AG04450 (cell line): ENCODE measurements around the gene RPRD1A. TPM values are rescaled to one million over a fixed set of nuclear protein-coding genes. Genes with fewer than 3 reads are reported as not detected.
"Not testable (repeated sequence)": the region's sequence is repeated elsewhere in the genome, so short reads cannot be mapped to it uniquely, and the experiment has no call there.

Source experiments
- CTCF ChIA-PET: fragments of 300-600, 350-600 bp; formaldehyde crosslinking; extraction: SDS; loops from one replicate; lab custom pipeline; 2022; ENCODE audit warnings: antibody characterized with exemption, inconsistent platforms; lab: Charles Lee
- POLR2A ChIA-PET: fragments of 350-600 bp; formaldehyde crosslinking; extraction: SDS; loops from one replicate; lab custom pipeline; 2021; ENCODE audit warnings: antibody characterized with exemption, inconsistent platforms; lab: Yijun Ruan, JAX
- DNase-seq: peaks from one replicate; pipeline ENCODE4 v3.0.0-alpha.2; 2011; ENCODE audit warnings: low read depth, low spot score
- H3K27ac ChIP-seq: one replicate; pipeline ENCODE4 v1.5.1; 2012; ENCODE audit warnings: low read depth, low read length, control low read depth
- H3K27me3 ChIP-seq: one replicate; pipeline ENCODE4 v1.6.0; 2012; ENCODE audit warnings: low read length; ENCODE audit not compliant: control insufficient read depth, insufficient read depth
- H3K4me3 ChIP-seq: 2 replicates; pipeline ENCODE4 v1.5.1; 2011; ENCODE audit warnings: mild to moderate bottlenecking, low read depth, low read length, control low read depth
- H3K9me3 ChIP-seq: 2 replicates; pipeline ENCODE4 v1.5.1; 2012; ENCODE audit warnings: low read length; ENCODE audit not compliant: control insufficient read depth, insufficient read depth
- CTCF ChIP-seq: IDR thresholded peaks from 2 replicates; pipeline ENCODE4 v1.5.1; 2011; ENCODE audit warnings: low read depth, low read length, control low read depth, inconsistent platforms
- polyA plus RNA-seq: library from polyadenylated mRNA; depleted of rRNA; stranded (reverse); fragments of >200 nt; gene quantifications from 2 replicates; pipeline ENCODE4 v1.2.3, GENCODE V29; 2011

Gene RPRD1A
- polyA plus RNA-seq, 1 experiment, result 35.6 TPM

DNA sequence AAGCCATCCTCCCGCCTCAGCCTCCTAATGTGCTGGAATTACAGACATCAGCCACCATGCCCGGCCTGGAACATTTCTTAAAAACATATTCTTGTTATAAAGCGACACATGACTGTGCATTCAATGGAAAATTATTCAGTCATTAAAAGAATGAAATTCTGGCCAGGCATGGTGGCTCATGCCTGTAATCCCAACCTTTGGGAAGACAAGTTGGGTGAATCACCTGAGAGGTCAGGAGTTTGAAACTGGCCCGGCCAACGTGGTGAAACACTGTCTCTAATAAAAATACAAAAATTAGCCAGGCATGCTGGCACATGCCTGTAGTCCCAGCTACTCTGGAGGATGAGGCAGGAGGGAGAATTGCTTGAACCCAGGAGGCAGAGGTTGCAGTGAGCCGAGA, 21.6 kb upstream of the RPRD1A start:
- TF ChIP-seq CTCF, result no peak
- no peak for DNase-seq
- ChIA-PET POLR2A (no interaction called here), CTCF (no interaction called here)
- H3K9me3 ChIP-seq, result peaks cover 7% of the 10 kb centered on the region; the same call in 1 of the 2 replicates
- H3K4me3 ChIP-seq, result no peak overlapping the region
- H3K27me3 ChIP-seq, result peaks cover 4% of the 10 kb centered on the region
- no peak overlapping the region for H3K27ac ChIP-seq

- ChIA-PET CTCF (interaction anchor here (1.2 kb wide), 1 partner anchor 8 kb away, joined by 5 read pairs; no protein-coding TSS in a partner anchor), POLR2A (no interaction called here)
- no peak for TF ChIP-seq CTCF
- no peak for DNase-seq
- Histone ChIP-seq H3K4me3 (no peak overlapping the region), H3K27ac (no peak overlapping the region), H3K27me3 (peaks cover 4% of the 10 kb centered on the region), H3K9me3 (peaks cover 7% of the 10 kb centered on the region; the same call in 1 of the 2 replicates)
Observed at GRCh38 chr18:36088256-36088655, 20.9 kb upstream of the RPRD1A start.

- peaks cover 7% of the 10 kb centered on the region; the same call in 1 of the 2 replicates for H3K9me3 ChIP-seq
- no peak for DNase-seq
- POLR2A ChIA-PET, result no interaction called here
- H3K27ac ChIP-seq, result no peak overlapping the region
- no peak for TF ChIP-seq CTCF
- H3K27me3 ChIP-seq, result peaks cover 4% of the 10 kb centered on the region
- H3K4me3 ChIP-seq, result no peak overlapping the region
- CTCF ChIA-PET, result interaction anchor here (1.3 to 1.7 kb wide), 3 partner anchors 10 to 198 kb away, joined by 4 to 13 read pairs (median 4); no protein-coding TSS in a partner anchor
Observed at GRCh38 chr18:36086186-36086585, 18.8 kb upstream of the RPRD1A start.

GRCh38 chr18:36085195-36085594, 17.8 kb upstream of the RPRD1A start:
- H3K27ac ChIP-seq, result no peak overlapping the region
- H3K27me3 ChIP-seq, result peaks cover 4% of the 10 kb centered on the region
- DNase-seq, result no peak
- ChIA-PET POLR2A (no interaction called here), CTCF (interaction anchor here (1.3 to 1.7 kb wide), 2 partner anchors 11 to 199 kb away, joined by 4 to 13 read pairs; no protein-coding TSS in a partner anchor)
- no peak overlapping the region for H3K4me3 ChIP-seq
- no peak for TF ChIP-seq CTCF
- peaks cover 7% of the 10 kb centered on the region; the same call in 1 of the 2 replicates for H3K9me3 ChIP-seq

DNA sequence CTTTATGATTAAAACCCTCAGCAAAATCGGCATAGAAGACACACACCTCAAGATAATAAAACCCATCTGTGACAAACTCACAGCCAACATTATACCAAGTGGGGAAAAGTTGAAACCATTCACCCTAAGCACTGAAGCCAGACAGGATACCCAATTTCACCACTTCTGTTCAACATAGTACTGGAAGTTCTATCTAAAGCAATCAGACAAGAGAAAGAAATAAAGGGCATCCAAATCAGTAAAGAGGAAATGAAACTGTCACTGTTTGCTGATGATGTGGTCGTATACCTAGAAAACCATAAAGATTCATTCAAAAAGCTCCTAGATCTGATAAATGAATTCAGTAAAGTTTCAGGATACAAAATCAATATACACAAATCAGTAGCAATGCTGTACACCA, 16.4 kb upstream of the RPRD1A start:
- H3K27ac ChIP-seq, result no peak overlapping the region
- peaks cover 6% of the 10 kb centered on the region for H3K27me3 ChIP-seq
- no peak overlapping the region for H3K4me3 ChIP-seq
- H3K9me3 ChIP-seq, result peaks cover 7% of the 10 kb centered on the region
- no peak for DNase-seq
- ChIA-PET POLR2A (interaction anchor here (0.7 kb wide), 1 partner anchor 11 kb away, joined by 4 read pairs; no protein-coding TSS in a partner anchor), CTCF (no interaction called here)
- no peak for TF ChIP-seq CTCF

DNA sequence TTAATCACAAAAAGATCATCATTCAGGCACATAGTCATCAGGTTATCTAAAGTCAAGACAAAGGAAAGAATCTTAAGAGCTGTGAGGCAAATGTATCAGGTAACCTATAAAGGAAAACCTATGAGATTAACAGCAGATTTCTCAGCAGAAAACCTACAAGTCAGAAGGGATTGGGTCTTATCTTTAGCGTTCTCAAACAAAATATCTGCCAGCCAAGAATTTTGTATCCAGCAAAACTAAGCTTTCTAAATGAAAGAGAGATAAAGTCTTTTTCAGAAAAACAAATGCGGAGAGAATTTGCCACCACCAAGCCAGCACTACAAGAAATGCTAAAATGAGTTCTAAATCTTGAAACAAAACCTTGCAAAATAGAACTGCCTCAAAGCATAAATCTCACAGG, 13.8 kb upstream of the RPRD1A start:
- H3K27ac ChIP-seq, H3K27me3 ChIP-seq, H3K9me3 ChIP-seq, H3K4me3 ChIP-seq, DNase-seq, POLR2A ChIA-PET: not testable (repeated sequence)
- CTCF ChIA-PET, result interaction anchor here (1.4 kb wide), 2 partner anchors 14 to 63 kb away, joined by 4 to 5 read pairs; no protein-coding TSS in a partner anchor
